Stimulated activated CD8-positive, alpha-beta memory T cell treated with anti-CD3 and anti-CD28 coated beads, Interleukin-4, amount 100 ng/mL, for 48 hours (primary cell): ENCODE data around the gene CABP4.

Experiments used
- DNase-seq: peaks from one replicate; pipeline ENCODE4 v3.0.0-alpha.2; 2020

Gene CABP4

DNA sequence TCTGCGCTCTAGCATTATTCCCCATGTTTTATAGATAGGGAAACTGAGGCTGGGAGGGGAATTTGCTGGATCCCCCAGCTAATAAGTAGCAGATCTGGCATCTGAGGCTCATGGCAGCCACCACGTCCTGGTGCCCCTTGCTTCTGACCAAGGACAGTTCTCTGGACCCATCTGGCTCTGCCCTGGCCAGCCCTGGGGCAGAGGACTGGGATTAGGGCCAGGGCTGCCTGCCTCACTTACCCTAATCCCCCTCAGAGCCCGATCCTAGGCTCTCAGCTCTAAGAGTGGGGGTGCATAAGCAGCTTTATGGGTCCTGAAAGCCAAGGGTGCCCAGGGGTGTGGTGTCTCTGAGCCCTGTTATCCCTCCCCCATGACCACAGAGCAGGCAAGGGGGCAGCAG, at the start of gene CABP4:
Gene CABP4, plus strand, starts transcription at position 301 of the 400 bp plus-strand sequence. Its CDS starts 70 bp downstream, at position 371.
- no peak for DNase-seq

DNA sequence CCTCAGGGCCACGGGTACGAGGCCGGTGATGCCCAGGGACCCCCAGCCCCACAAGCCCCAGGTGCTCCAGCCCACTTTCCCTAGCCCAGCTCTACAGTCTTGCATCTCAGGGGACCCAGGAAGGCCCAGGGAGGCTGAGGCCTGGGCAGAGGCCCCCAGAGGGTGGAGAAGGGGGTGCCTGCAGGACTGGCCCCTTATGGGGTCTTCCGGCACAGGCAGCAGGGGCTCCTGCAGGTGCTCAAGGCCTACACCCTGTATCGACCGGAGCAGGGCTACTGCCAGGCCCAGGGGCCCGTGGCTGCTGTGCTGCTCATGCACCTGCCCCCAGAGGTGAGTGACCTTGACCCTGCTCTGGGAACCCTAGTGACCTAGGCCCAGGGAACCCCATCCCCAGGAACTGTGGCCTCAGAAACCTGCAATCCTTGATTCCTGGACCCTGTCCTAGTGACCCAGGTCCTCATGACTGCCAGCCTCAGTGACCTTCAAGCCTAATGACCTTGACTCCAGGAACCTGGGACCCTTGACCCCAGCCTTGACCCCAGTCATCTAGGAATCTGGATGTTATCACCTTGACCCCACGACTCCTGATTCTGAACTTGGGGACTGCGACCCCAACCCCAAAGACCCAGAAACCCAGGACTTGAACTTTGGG, 49.3 kb upstream of the CABP4 start:
- no peak for DNase-seq

DNA sequence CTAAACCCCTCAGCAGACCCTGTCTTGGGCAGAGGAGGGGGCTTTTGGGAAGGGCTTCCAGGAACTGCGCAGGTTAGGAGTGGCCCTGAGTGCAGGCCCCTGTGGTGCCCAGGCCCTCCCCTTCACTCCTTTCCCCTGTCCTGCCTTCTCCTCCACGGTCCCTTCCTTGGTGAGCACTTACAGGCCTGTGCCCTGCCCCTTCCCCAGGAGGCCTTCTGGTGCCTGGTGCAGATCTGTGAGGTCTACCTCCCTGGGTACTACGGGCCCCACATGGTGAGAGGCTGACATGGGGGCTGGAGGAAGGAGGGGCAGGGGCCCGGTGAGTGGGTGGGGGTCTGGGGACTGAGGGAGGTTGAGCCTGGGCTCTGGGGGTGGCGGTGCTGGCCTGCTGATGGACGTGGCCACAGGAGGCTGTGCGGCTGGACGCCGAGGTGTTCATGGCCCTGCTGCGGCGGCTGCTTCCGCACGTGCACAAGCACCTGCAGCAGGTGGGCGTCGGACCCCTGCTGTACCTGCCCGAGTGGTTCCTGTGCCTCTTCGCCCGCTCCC, 48.7 kb upstream of the CABP4 start:
- no peak for DNase-seq

GRCh38 chr11:67406969-67407687, 48.0 kb upstream of the CABP4 start:
- DNase-seq = no peak

GRCh38 chr11:67407688-67408163, 47.4 kb upstream of the CABP4 start:
- DNase-seq = no peak

DNA sequence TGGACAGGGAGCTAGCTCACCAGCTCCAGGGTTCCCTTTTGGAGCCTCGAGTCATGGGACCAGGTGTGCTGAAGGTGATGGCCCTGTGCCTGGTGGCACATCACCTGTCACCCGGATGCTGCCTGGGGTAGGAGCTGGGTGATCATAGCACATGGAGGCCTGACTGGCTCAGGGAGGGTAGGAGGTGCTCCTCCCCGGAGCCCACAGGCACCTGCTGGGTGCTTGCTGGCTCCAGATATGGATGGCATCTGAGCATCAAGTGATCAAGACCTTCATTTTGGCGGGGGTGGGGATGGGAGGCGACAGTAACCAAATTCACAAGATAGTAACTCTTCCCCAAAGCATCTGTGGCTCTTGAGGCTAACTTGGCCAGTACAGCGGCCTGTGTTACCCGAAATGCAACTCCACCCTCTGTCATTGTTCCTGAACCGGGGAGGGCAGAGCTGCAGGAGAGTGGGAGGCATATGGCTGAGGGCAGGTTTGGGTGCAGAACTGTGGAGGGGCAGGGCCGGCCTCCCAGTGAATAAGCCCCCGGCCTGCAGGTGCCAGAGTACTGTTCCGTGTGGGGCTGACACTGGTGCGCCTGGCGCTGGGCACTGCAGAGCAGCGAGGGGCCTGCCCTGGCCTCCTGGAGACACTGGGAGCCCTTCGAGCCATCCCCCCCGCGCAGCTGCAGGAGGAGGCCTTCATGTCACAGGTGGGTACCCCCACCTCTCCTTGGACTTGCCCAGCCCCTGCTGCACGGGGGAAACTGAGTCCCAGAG, 46.5 kb upstream of the CABP4 start:
- no peak for DNase-seq

DNA sequence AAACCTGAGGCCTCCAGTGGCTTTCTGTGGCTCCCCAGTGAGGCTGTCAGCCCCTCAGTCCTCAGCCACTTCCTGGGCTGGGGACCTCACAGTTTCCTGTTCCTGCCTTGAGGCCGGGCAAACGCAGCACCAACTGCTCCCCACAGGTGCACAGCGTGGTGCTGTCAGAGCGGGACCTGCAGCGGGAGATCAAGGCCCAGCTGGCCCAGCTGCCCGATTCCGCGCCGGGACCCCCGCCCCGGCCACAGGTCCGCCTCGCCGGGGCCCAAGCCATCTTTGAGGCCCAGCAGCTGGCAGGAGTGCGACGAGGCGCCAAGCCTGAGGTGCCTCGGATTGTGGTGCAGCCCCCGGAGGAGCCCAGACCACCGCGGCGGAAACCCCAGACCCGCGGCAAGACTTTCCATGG, 45.9 kb upstream of the CABP4 start:
- DNase-seq = peak; percentile 78

- DNase-seq = no peak
These were observed 45.3 kb upstream of the CABP4 start for GRCh38 chr11:67409781-67410368.

- no peak for DNase-seq
These were observed 44.8 kb upstream of the CABP4 start for GRCh38 chr11:67410369-67410831.

DNA sequence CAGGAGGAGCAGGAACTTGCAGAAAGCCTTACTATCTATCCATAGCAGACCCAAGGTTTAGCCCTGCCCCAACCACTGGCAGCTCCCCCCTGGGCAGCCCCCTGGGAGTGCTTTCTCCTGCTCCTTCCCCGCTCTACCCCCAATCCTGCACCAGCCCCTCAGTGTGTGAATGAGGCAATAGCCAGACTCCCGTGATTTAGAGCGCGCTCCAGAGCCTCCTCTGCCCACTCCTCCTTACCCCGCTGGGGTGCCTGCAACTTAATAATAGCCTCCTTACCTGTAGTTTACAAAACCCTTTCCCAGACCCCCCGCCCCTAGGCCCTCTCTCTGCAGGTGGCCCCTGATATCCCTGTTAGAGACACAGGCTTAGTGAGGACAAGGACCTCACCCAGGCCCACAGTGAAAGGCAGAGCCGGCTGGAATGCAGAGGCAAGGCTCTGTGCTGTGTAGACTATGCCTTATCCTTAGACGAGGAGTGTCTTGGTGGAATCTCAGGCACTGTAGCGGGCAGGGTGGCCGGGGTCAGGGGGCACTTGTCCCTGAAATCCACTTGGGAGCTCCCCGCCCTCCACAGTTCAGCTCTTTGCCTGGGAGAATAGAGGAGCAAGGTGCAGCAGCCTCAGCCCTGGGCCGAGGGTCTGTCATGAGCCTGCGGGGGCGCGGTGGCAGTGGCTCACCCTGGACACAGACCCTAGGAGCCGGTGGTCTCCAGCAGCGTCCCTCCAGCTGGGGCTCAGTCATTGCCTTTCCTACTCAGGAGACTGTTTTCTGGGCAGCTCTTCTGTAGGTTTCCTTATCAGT, 44.0 kb upstream of the CABP4 start:
- DNase-seq = no peak

GRCh38 chr11:67411785-67412152, 43.4 kb upstream of the CABP4 start:
- DNase-seq = no peak

- DNase-seq = no peak
These were observed 42.5 kb upstream of the CABP4 start for GRCh38 chr11:67412495-67413179.

DNA sequence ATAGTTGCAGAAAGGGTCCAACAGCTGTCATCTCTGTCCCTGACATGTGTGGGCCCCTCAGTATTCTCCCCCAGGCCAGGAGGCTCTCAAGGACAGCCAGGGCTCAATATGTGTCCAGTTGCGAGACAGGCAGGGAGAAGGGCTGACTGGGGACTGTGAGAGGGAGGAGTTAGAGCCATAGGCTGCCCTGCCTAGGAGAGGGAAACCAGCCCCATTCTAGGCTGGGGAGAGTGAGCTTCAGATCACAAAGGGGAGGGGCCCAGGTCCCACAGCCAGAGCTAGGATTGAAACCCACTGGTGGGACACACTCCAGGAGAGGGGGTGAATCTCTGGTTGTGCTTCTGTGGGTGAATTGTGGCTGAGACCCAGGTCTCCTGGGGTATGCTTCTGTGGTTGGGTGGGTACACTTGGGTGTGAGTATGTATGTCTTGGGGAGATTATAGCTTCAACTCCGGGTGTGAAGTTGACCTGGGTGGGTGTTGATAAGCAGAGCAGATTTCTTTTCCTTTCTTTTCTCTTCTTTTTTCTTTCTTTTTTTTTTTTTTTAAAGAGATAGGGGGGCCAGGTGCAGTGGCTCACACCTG, 41.8 kb upstream of the CABP4 start:
- no peak for DNase-seq

GRCh38 chr11:67415501-67416304, 39.5 kb upstream of the CABP4 start, which contains the start of gene CARNS1:
CARNS1 (plus strand) TSS chr11:67415678; CDS start chr11:67416200, 522 bp downstream.
- no peak for DNase-seq

DNA sequence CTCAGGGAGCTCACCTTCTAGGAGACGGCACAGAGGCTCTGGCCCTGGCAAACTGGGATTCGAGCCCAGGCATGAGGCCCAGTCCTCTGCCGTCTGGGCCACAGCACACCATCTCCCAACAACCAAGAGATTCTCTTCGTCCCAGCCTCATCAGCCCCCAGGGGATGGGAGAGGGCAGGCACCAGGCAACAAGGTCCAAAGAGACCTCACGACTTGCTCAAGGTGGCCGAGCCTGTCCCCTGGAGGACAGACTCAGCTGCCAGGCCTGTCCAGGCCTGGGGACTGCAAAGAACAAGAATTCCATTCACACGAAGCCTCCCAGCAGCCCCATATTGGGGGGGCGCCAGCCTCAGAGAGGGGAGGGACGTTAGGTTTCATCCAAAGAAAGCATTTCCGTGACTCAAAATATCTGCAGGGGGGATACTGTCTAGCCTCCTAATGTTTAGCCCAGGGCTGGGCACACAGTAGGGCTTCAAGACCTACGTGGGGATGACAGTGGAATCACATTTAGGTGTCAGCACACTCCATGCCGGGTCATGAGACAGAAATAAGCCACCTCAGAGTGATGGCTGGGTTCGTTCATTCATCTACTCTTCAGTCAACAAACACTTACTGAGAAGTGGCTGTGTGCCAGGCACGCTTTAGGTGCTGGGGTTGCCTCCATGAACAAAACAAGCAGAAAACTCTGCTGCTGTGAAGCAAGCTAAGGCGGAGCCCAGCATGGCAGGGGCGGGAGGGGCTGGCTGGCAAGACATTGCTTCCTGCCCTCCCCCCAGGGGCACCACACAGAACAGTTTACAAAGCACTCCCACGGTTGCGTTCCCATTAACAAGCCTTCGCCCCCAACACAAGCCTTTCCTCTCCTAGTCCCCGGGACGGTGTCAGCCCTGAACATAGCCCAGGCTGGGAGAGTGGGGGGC, 38.5 kb upstream of the CABP4 start:
- peak; percentile 66 for DNase-seq

GRCh38 chr11:67417425-67417824, 37.7 kb upstream of the CABP4 start:
- DNase-seq = no peak

DNA sequence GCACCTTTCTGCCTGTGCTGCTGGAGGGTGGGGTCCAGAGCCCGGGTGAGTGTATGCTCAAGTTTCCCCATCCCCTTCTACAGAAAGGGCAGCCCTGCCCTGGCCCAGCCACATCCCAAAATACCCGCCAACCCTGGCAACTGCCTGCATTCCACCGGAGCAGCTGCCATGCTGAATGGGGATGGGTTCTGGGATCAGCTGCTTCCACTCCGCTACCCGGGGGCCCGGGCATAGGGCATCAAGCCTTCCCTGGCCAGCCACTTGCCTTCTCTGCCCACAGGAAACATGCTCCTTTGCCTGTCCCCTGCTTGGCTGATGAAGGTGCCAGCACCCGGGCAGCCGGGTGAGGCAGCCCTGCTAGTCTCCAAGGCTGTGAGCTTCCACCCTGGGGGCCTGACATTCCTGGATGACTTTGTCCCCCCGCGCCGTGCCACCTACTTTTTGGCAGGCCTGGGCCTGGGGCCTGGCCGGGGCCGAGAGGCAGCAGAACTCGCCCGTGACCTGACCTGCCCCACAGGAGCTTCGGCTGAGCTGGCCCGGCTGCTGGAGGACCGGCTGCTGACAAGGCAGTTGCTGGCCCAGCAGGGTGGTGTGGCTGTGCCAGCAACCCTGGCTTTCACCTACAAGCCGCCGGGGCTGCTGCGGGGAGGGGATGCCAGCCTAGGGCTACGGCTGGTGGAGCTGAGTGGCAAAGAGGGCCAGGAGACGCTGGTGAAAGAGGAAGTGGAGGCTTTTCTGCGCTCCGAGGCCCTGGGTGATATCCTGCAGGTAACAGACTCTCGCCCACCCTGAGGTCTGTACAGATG, 36.5 kb upstream of the CABP4 start:
- DNase-seq = peak; percentile 52
